Measurements from ENCODE around the gene OR5M8. TPM values are rescaled to one million over a fixed set of nuclear protein-coding genes. Genes with fewer than 3 reads are reported as not detected.

OR5M8 gene
- total RNA-seq (not detected), polyA plus RNA-seq (not detected)
- long read RNA-seq, donor 1, result 0 reads
- long read RNA-seq, donor 2, result 0 reads
- long read RNA-seq, donor 3, result 0 reads
- long read RNA-seq, donor 4, result 0 reads
- long read RNA-seq, donor 5, result 0 reads

GRCh38 chr11:56491270-56491669 lies at the start of gene OR5M8:
Gene OR5M8, minus strand, starts transcription at chr11:56491370. Its CDS starts 0 bp downstream, at chr11:56491370.
- 81 to 87% methylated on average over 7 of the region's 7 CpGs for WGBS, 2 donors
- Histone ChIP-seq H3K27me3 (ENCODE audit: control insufficient read depth in 3 of 3, insufficient read depth in 3 of 3, low read length in 2 of 3) (no peaks in the 10 kb centered on the region), H3K9me3 (ENCODE audit: control insufficient read depth in 4 of 4, insufficient read depth in 3 of 4, low read length in 3 of 4) (peaks cover 0 to 4% (median 0%) of the 10 kb centered on the region in 4 donors), H3K27ac (ENCODE audit: low read depth in 1 of 2, low read length in 1 of 2) (no peak within 1 kb of the TSS), H3K4me1 (ENCODE audit: control insufficient read depth in 5 of 5, insufficient read depth in 5 of 5, low read length in 5 of 5) (no peaks in the 10 kb centered on the region), H3K4me3 (no peak within 1 kb of the TSS), H3K36me3 (ENCODE audit: control insufficient read depth in 4 of 4, insufficient read depth in 4 of 4, low read length in 4 of 4) (no peaks in the 10 kb centered on the region), H3K9ac (ENCODE audit: insufficient read depth in 1 of 2, low read length in 2 of 2) (no peak within 1 kb of the TSS)
- DNase-seq, result no peak
- TF ChIP-seq CTCF (IDR thresholded peaks at IDR 0.05; ENCODE audit: control extremely low read depth, extremely low read depth), result no peak
- ATAC-seq (ENCODE audit: insufficient read depth, low FRiP score), result no peak

GRCh38 chr11:56533054-56533740 lies 42.0 kb upstream of the OR5M8 start:
- H3K27me3 ChIP-seq (ENCODE audit: control insufficient read depth in 3 of 3, insufficient read depth in 3 of 3, low read length in 2 of 3), result no peaks in the 10 kb centered on the region
- WGBS, 2 donors, result 67 to 76% methylated on average over 3 of the region's 3 CpGs
- H3K9ac ChIP-seq (ENCODE audit: insufficient read depth in 1 of 2, low read length in 2 of 2), result no peak overlapping the region
- no peak for DNase-seq
- no peaks in the 10 kb centered on the region for H3K9me3 ChIP-seq (ENCODE audit: control insufficient read depth in 4 of 4, insufficient read depth in 3 of 4, low read length in 3 of 4)
- TF ChIP-seq CTCF (IDR thresholded peaks at IDR 0.05; ENCODE audit: control extremely low read depth, extremely low read depth), result no peak
- H3K36me3 ChIP-seq (ENCODE audit: control insufficient read depth in 4 of 4, insufficient read depth in 4 of 4, low read length in 4 of 4), result no peaks in the 10 kb centered on the region
- H3K4me3 ChIP-seq, result no peak overlapping the region
- H3K4me1 ChIP-seq (ENCODE audit: control insufficient read depth in 5 of 5, insufficient read depth in 5 of 5, low read length in 5 of 5), result no peaks in the 10 kb centered on the region
- no peak for ATAC-seq (ENCODE audit: insufficient read depth, low FRiP score)
- no peak overlapping the region for H3K27ac ChIP-seq (ENCODE audit: low read depth in 1 of 2, low read length in 1 of 2)

- H3K4me3 ChIP-seq, result no peak overlapping the region
- H3K4me1 ChIP-seq (ENCODE audit: control insufficient read depth in 5 of 5, insufficient read depth in 5 of 5, low read length in 5 of 5), result no peaks in the 10 kb centered on the region
- ATAC-seq (ENCODE audit: insufficient read depth, low FRiP score) (no peak), DNase-seq (no peak)
- 75 to 83% methylated on average over 2 of the region's 2 CpGs for WGBS, 2 donors
- no peaks in the 10 kb centered on the region for H3K9me3 ChIP-seq (ENCODE audit: control insufficient read depth in 4 of 4, insufficient read depth in 3 of 4, low read length in 3 of 4)
- H3K9ac ChIP-seq (ENCODE audit: insufficient read depth in 1 of 2, low read length in 2 of 2), result no peak overlapping the region
- H3K27ac ChIP-seq (ENCODE audit: low read depth in 1 of 2, low read length in 1 of 2), result no peak overlapping the region
- H3K27me3 ChIP-seq (ENCODE audit: control insufficient read depth in 3 of 3, insufficient read depth in 3 of 3, low read length in 2 of 3), result no peaks in the 10 kb centered on the region
- no peak for TF ChIP-seq CTCF (IDR thresholded peaks at IDR 0.05; ENCODE audit: control extremely low read depth, extremely low read depth)
- no peaks in the 10 kb centered on the region for H3K36me3 ChIP-seq (ENCODE audit: control insufficient read depth in 4 of 4, insufficient read depth in 4 of 4, low read length in 4 of 4)
Observed at GRCh38 chr11:56531856-56532255, 40.7 kb upstream of the OR5M8 start.
